Measurements from ENCODE around the gene KIAA0825.

DNA sequence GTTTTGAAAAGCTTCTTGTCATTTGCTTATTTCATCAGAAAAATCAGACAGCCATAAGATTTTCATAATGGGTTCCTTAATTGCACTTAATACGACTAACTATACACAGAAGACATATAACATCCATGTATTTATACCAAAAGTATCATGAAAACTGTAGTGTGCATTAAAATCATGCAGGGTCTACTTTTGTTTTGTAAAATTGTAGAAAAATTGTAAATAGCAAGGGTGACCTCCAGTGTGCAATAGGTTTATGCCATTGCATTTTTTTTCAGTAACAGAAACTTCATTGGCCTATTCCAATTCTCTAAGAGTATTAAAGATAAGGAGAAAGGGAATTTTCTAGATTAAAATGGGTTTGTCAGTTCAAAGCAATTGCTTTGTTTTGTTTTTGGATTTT is 307.6 kb downstream of the KIAA0825 start:
- TF ChIP-seq, protein P1, sequence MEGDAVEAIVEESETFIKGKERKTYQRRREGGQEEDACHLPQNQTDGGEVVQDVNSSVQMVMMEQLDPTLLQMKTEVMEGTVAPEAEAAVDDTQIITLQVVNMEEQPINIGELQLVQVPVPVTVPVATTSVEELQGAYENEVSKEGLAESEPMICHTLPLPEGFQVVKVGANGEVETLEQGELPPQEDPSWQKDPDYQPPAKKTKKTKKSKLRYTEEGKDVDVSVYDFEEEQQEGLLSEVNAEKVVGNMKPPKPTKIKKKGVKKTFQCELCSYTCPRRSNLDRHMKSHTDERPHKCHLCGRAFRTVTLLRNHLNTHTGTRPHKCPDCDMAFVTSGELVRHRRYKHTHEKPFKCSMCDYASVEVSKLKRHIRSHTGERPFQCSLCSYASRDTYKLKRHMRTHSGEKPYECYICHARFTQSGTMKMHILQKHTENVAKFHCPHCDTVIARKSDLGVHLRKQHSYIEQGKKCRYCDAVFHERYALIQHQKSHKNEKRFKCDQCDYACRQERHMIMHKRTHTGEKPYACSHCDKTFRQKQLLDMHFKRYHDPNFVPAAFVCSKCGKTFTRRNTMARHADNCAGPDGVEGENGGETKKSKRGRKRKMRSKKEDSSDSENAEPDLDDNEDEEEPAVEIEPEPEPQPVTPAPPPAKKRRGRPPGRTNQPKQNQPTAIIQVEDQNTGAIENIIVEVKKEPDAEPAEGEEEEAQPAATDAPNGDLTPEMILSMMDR (IDR thresholded peaks at IDR 0.05): no peak
- no peak for TF ChIP-seq POLR2A (IDR thresholded peaks at IDR 0.05)
- no peak for TF ChIP-seq POLR2AphosphoS5 (IDR thresholded peaks at IDR 0.05)
